Karpas-422 (cell line): ENCODE measurements around the gene DIP2B. TPM values are rescaled to one million over a fixed set of nuclear protein-coding genes. Genes with fewer than 3 reads are reported as not detected.
A peak's percentile ranks its signal among the peaks of the same experiment; 100 is the strongest.
"Not testable (repeated sequence)": the region's sequence is repeated elsewhere in the genome, so short reads cannot be mapped to it uniquely, and the experiment has no call there.

ENCODE experiments used
- DNase-seq: peaks from one replicate; pipeline ENCODE4 v3.0.0-alpha.2; 2015
- H2AFZ ChIP-seq: fragments of 200-600 bp; sonication (generic); 2 replicates; pipeline ENCODE4 v1.6.1; 2014; ENCODE audit warnings: antibody characterized with exemption, low read length, mixed read lengths
- H3K27ac ChIP-seq: fragments of 200-600 bp; sonication (generic); 2 replicates; pipeline ENCODE4 v1.5.1; 2014; ENCODE audit warnings: mild to moderate bottlenecking, low read length, moderate library complexity
- H3K27me3 ChIP-seq: fragments of 200-600 bp; sonication (generic); 2 replicates; pipeline ENCODE4 v1.6.1; 2014; ENCODE audit warnings: low read length, mixed read lengths
- H3K36me3 ChIP-seq: fragments of 200-600 bp; sonication (generic); 2 replicates; pipeline ENCODE4 v1.6.1; 2014; ENCODE audit warnings: low read length, mixed read lengths; ENCODE audit not compliant: insufficient read depth
- H3K4me1 ChIP-seq: fragments of 200-600 bp; sonication (generic); 2 replicates; pipeline ENCODE4 v1.6.1; 2014; ENCODE audit warnings: mild to moderate bottlenecking, low read length, mixed read lengths
- H3K4me2 ChIP-seq: fragments of 200-600 bp; sonication (generic); 2 replicates; pipeline ENCODE4 v1.6.1; 2014; ENCODE audit warnings: low read length, low read depth, mild to moderate bottlenecking; ENCODE audit not compliant: poor library complexity, severe bottlenecking
- H3K4me3 ChIP-seq: fragments of 200-600 bp; sonication (generic); 2 replicates; pipeline ENCODE4 v1.5.1; 2014; ENCODE audit warnings: mild to moderate bottlenecking, antibody characterized with exemption, low read length, mixed read lengths
- H3K79me2 ChIP-seq: fragments of 200-600 bp; sonication (generic); 2 replicates; pipeline ENCODE4 v1.6.1; 2014; ENCODE audit warnings: mild to moderate bottlenecking, low read length, mixed read lengths
- H3K9ac ChIP-seq: fragments of 200-600 bp; sonication (generic); 2 replicates; pipeline ENCODE4 v1.6.0; 2014; ENCODE audit warnings: low read length
- H3K9me2 ChIP-seq: fragments of 200-600 bp; sonication (generic), shearing (Covaris generic); replicated peaks from 2 replicates; pipeline ENCODE4 v1.6.0; 2014; ENCODE audit warnings: mild to moderate bottlenecking, low read length, moderate library complexity; ENCODE audit not compliant: insufficient read depth
- H3K9me3 ChIP-seq: fragments of 300-700, 200-600 bp; sonication (generic); 2 replicates; pipeline ENCODE4 v1.6.1; 2014; ENCODE audit warnings: low read length, mixed read lengths
- H4K20me1 ChIP-seq: fragments of 200-600 bp; sonication (generic); 2 replicates; pipeline ENCODE4 v1.6.1; 2014; ENCODE audit warnings: mild to moderate bottlenecking, antibody characterized with exemption, low read length, low read depth; ENCODE audit not compliant: insufficient read depth
- total RNA-seq: library from RNA; depleted of rRNA; stranded (reverse); fragments of >200 nt; shearing (Covaris generic); gene quantifications from 2 replicates; pipeline ENCODE4 v1.2.3, GENCODE V29; 2014; ENCODE audit warnings: low replicate concordance

DIP2B gene
- total RNA-seq, 1 experiment from 2014 or later = 37.5 TPM

DNA sequence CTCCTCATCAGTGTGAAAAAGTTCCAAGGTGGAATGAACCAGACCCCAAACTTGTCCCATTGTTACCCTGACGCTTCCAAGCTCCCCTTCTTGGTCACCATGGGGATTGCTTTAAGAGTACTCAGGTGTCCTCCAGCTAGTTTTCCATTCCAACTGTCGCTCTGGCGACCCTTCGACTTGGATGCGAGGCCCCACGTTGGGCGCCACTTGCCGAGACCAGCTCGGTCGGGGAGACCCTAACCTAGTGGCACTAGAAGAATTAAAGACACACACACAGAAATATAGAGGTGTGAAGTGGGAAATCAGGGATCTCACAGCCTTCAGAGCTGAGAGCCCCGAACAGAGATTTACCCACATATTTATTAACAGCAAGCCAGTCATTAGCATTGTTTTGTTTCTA, 6.7 kb upstream of the DIP2B start:
- H3K4me3 ChIP-seq, DNase-seq, H3K9me3 ChIP-seq, H2AFZ ChIP-seq, H3K27me3 ChIP-seq, H3K36me3 ChIP-seq, H4K20me1 ChIP-seq, H3K4me1 ChIP-seq, H3K4me2 ChIP-seq, H3K27ac ChIP-seq, H3K9ac ChIP-seq, H3K9me2 ChIP-seq, H3K79me2 ChIP-seq: not testable (repeated sequence)

DNA sequence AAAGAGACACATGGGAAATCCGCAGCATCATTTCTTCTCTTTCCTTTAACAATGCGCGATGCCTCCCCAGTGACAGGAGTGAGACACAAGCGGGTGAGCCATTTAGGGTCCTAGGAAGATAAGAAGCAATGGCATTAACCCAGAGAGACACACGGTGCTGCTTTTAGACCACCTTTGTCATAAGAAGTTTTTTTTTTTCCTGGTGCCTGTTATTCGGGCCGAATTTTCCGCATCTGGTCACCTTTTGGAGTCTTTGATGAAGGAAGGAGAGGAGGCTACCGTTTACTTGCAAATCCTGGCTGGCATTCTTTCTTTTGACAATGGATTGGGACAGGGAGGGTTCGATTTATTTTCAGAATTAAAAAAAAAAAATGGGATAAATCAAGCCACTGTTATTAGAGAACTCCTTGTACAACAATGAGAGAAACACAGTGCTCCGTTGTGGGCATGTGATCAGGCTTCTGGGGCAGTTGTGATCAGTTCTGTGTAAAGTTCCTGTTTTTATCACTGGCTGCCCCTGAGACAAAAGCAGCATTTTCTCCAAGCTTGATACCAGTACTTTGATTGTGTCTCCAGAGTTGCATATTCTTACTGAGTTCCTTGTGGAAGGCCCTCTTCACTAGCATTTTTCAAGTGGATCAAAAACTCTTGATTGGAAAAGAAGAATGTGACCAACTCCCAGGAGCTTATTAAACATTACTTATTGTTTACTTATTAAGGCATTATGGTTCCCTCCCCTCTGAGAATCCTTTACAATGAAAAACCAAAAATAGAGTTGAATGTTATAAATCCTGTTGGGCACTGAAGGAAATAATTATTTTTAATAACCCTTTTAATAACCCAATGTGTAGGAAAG, 1.1 kb downstream of the DIP2B start:
- no peaks in the 10 kb centered on the region for H3K9me3 ChIP-seq
- H3K9me2 ChIP-seq = no peaks in the 10 kb centered on the region
- H2AFZ ChIP-seq = no peak overlapping the region
- peaks cover 22% of the 10 kb centered on the region for H4K20me1 ChIP-seq
- peak overlapping the region; percentile 51 for H3K27ac ChIP-seq
- H3K79me2 ChIP-seq = peaks cover 60% of the 10 kb centered on the region
- H3K4me2 ChIP-seq = peak overlapping the region; percentile 86
- peak overlapping the region; percentile 88 for H3K9ac ChIP-seq
- H3K27me3 ChIP-seq = no peaks in the 10 kb centered on the region
- H3K4me1 ChIP-seq = peaks cover 34% of the 10 kb centered on the region
- peak; percentile 80 for DNase-seq
- peak overlapping the region; percentile 67 for H3K4me3 ChIP-seq
- H3K36me3 ChIP-seq = peaks cover 5% of the 10 kb centered on the region; the same call in 1 of the 2 replicates

GRCh38 chr12:50506753-50507473, 2.1 kb downstream of the DIP2B start:
- Histone ChIP-seq H3K9me3 (no peaks in the 10 kb centered on the region), H3K4me1 (peaks cover 34% of the 10 kb centered on the region), H3K4me3 (peak overlapping the region; percentile 67), H3K36me3 (peaks cover 5% of the 10 kb centered on the region; the same call in 1 of the 2 replicates), H4K20me1 (peaks cover 22% of the 10 kb centered on the region), H3K4me2 (peak overlapping the region; percentile 86), H3K27ac (peak overlapping the region; percentile 51; the same call in 1 of the 2 replicates), H3K79me2 (peaks cover 70% of the 10 kb centered on the region), H3K9me2 (no peaks in the 10 kb centered on the region), H3K27me3 (no peaks in the 10 kb centered on the region), H3K9ac (peak overlapping the region; percentile 88), H2AFZ (no peak overlapping the region)
- no peak for DNase-seq

DNA sequence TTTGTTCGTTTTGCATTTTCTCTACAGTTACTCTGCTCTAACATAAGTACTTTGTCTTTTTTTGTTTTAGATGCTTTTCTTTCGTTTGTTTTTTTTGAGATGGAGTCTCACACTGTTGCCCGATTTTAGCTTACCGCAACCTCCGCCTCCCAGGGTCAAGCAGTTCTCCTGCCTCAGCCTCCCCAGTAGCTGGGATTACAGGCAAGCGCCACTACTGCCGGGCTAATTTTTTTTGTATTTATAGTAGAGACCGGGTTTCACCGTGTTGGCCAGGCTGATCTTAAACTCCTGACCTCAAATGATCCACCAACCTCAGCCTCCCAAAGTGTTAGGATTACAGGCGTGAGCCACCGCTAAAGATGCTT, 2.7 kb downstream of the DIP2B start:
- Histone ChIP-seq H3K4me3 (peak overlapping the region; percentile 67; the same call in 1 of the 2 replicates), H3K27ac (no peak overlapping the region), H3K9ac (no peak overlapping the region), H3K9me2 (no peaks in the 10 kb centered on the region), H3K4me2 (peak overlapping the region; percentile 86), H4K20me1 (peaks cover 22% of the 10 kb centered on the region), H3K27me3 (no peaks in the 10 kb centered on the region), H3K79me2 (peaks cover 75% of the 10 kb centered on the region), H3K36me3 (peaks cover 5% of the 10 kb centered on the region; the same call in 1 of the 2 replicates), H3K9me3 (no peaks in the 10 kb centered on the region), H3K4me1 (peaks cover 34% of the 10 kb centered on the region), H2AFZ (no peak overlapping the region)
- no peak for DNase-seq

DNA sequence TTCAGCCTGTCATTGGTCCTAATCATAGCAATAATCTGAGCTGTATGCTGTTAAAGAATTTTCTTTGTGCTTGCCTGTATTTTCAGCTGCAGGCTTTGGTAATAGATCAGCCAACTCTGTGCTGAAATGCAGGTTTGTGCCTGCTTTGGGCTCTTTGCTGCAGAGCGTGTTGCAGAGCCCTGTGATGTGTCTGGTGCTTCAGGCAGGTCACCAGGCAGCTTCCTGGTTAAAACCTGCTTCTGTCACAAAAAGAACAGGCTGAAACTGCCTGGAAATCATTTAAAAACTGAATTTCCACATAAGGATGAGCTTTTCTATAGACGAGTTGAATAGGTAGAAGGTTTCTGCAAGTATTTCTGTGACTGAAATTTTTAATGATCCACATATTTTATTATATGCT, 3.1 kb downstream of the DIP2B start:
- Histone ChIP-seq H2AFZ (no peak overlapping the region), H4K20me1 (peaks cover 22% of the 10 kb centered on the region), H3K9me3 (no peaks in the 10 kb centered on the region), H3K4me3 (no peak overlapping the region), H3K9me2 (no peaks in the 10 kb centered on the region), H3K9ac (no peak overlapping the region), H3K4me1 (peaks cover 34% of the 10 kb centered on the region), H3K36me3 (peaks cover 5% of the 10 kb centered on the region; the same call in 1 of the 2 replicates), H3K4me2 (peak overlapping the region; percentile 86), H3K79me2 (peaks cover 80% of the 10 kb centered on the region), H3K27ac (no peak overlapping the region), H3K27me3 (no peaks in the 10 kb centered on the region)
- no peak for DNase-seq

DNA sequence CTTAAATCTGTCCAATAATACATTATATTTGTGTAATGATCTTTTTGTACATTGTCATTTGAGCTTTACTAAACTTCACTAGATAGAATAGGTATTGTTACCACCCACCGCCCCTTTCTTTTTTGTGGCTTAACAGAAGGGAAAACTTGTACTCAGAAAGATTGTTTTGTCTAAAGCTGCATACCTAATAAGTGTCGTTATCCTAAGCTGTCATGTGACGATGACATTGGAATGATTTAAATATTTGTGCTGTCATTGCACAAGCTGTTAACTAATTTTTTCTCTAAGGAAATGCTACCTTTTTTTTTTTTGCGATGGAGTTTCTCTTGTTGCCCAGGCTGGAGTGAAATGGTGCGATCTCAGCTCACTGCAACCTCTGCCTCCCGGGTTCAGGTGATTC, 3.6 kb downstream of the DIP2B start:
- Histone ChIP-seq H3K9ac (no peak overlapping the region), H3K4me3 (no peak overlapping the region), H3K27ac (no peak overlapping the region), H3K4me1 (peaks cover 34% of the 10 kb centered on the region), H3K9me3 (no peaks in the 10 kb centered on the region), H2AFZ (no peak overlapping the region), H4K20me1 (peaks cover 22% of the 10 kb centered on the region), H3K79me2 (peaks cover 85% of the 10 kb centered on the region), H3K27me3 (no peaks in the 10 kb centered on the region), H3K36me3 (peaks cover 5% of the 10 kb centered on the region; the same call in 1 of the 2 replicates), H3K9me2 (no peaks in the 10 kb centered on the region), H3K4me2 (no peak overlapping the region)
- DNase-seq = no peak

DNA sequence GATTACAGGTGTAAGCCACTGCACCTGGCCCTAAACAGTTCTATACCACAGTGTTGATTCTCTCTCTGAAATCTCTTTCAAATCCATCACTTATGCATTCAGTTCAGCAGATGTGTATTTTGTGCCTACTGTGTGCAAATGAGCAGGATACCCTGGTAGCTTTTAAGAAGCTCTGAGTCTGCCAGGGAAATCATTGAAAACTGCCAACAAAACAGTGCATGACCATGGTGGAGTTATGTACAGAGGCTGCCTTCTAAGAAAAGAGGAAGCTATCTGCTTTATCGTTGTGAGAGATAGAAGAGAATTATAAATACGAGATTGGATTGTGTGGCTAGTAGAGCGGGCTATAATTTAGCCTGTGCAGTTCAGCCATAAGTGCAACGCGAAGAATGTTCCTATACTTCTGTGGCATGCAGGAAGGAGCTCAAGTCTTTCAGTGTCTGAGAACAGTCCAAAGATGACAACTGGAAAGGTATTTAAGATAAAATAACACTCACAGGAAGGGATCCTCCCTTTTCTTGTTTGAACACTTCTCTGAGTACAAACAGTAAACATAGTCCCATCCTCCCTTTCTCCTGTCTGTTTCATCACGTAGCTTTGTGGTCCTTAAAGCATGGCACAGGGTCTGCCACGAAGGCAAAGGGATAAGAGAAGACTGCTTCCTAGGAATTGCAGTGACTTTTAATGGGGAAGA, 4.3 kb downstream of the DIP2B start:
- Histone ChIP-seq H3K9ac (no peak overlapping the region), H3K27ac (no peak overlapping the region), H3K4me1 (peaks cover 34% of the 10 kb centered on the region), H2AFZ (no peak overlapping the region), H3K9me3 (no peaks in the 10 kb centered on the region), H3K4me3 (no peak overlapping the region), H3K27me3 (no peaks in the 10 kb centered on the region), H3K9me2 (no peaks in the 10 kb centered on the region), H3K4me2 (no peak overlapping the region), H3K36me3 (peaks cover 5% of the 10 kb centered on the region; the same call in 1 of the 2 replicates), H3K79me2 (peaks cover 92% of the 10 kb centered on the region), H4K20me1 (peaks cover 22% of the 10 kb centered on the region)
- no peak for DNase-seq
